ENCODE results near the gene C2CD4C.
"Not testable (repeated sequence)": the region's sequence is repeated elsewhere in the genome, so short reads cannot be mapped to it uniquely, and the experiment has no call there.

The C2CD4C gene

DNA sequence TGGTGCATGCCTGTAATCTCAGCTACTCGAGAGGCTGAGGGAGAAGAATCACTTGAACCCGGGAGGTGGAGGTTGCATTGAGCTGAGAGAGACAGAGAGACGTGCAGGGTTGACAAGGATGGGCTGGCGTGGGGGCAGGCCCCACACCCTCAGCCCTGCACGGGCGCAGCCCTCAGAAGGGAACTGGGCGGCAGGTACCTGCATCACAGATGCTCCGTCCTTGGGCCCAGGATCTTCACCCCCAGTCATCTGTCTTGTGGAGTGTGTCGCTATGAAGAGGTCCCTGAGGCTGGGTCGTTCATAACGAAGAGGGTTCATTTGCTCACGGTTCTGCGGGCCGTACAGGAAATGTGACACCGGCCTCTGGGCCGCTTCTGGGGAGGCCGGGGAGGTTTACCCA, 20.3 kb downstream of the C2CD4C start:
- TF ChIP-seq, protein P1, sequence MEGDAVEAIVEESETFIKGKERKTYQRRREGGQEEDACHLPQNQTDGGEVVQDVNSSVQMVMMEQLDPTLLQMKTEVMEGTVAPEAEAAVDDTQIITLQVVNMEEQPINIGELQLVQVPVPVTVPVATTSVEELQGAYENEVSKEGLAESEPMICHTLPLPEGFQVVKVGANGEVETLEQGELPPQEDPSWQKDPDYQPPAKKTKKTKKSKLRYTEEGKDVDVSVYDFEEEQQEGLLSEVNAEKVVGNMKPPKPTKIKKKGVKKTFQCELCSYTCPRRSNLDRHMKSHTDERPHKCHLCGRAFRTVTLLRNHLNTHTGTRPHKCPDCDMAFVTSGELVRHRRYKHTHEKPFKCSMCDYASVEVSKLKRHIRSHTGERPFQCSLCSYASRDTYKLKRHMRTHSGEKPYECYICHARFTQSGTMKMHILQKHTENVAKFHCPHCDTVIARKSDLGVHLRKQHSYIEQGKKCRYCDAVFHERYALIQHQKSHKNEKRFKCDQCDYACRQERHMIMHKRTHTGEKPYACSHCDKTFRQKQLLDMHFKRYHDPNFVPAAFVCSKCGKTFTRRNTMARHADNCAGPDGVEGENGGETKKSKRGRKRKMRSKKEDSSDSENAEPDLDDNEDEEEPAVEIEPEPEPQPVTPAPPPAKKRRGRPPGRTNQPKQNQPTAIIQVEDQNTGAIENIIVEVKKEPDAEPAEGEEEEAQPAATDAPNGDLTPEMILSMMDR (IDR thresholded peaks at IDR 0.05; ENCODE audit: insufficient read depth, missing control alignments), result no peak
- no peak for DNase-seq (ENCODE audit: insufficient read length, low spot score)
- FAIRE-seq, result no peak

DNA sequence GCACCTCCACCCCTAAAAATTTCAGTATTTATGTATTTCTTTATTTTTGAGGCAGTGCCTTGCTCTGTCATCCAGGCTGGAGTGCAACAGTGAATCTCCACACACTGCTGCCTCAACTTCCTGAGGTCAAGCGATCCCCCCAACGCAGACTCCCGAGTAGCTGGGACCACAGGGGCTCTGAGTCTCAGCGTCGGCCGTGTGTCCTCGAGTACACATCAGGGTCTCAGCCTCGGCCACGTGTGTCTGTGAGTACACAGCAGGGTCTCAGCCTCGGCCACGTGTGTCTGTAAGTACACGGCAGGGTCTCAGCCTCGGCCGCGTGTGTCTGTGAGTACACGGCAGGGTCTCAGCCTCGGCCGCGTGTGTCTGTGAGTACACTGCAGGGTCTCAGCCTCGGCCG, 21.2 kb downstream of the C2CD4C start:
- TF ChIP-seq, protein P1 (IDR thresholded peaks at IDR 0.05; ENCODE audit: insufficient read depth, missing control alignments), result no peak
- DNase-seq (ENCODE audit: insufficient read length, low spot score) (no peak), FAIRE-seq (no peak)

DNA sequence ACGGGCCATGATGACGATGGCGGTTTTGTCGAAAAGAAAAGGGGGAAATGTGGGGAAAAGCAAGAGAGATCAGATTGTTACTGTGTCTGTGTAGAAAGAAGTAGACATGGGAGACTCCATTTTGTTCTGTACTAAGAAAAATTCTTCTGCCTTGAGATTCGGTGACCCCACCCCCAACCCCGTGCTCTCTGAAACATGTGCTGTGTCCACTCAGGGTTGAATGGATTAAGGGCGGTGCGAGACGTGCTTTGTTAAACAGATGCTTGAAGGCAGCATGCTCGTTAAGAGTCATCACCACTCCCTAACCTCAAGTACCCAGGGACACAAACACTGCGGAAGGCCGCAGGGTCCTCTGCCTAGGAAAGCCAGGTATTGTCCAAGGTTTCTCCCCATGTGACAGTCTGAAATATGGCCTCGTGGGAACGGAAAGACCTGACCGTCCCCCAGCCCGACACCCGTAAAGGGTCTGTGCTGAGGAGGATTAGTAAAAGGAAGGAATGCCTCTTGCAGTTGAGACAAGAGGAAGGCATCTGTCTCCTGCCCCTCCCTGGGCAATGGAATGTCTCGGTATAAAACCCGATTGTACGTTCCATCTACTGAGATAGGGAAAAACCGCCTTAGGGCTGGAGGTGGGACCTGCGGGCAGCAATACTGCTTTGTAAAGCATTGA, 22.2 kb downstream of the C2CD4C start:
- FAIRE-seq; DNase-seq (ENCODE audit: insufficient read length, low spot score): not testable (repeated sequence)

DNA sequence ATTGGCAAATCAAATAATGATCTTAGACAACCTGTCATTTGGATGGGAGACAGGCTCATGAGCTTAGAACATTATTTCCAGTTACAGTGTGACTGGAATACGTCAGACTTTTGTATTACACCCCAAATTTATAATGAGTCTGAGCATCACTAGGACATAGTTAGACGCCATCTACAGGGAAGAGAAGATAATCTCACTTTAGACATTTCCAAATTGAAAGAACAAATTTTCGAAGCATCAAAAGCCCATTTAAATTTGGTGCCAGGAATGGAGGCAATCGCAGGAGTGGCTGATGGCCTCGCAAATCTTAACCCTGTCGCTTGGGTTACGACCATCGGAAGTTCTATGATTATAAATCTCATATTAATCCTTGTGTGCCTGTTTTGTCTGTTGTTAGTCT, 22.8 kb downstream of the C2CD4C start:
- DNase-seq (ENCODE audit: insufficient read length, low spot score); FAIRE-seq: not testable (repeated sequence)

DNA sequence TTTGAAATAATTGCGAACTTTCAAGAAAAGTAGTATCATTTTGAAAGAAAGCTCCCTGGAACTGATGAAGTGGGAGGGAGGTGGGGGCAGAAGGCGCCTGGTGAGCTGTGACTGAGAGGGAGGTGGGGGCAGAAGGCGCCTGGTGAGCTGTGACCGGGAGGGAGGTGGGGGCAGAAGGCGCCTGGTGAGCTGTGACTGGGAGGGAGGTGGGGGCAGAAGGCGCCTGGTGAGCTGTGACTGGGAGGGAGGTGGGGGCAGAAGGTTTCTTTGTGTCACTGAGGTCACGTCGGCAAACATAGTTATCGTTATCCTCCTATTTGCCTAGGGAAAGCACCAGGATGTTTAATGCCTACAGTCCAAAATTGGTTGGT, 24.2 kb downstream of the C2CD4C start:
- DNase-seq (ENCODE audit: insufficient read length, low spot score) (no peak), FAIRE-seq (no peak)
- TF ChIP-seq, protein P1 (IDR thresholded peaks at IDR 0.05; ENCODE audit: insufficient read depth, missing control alignments), result no peak

- no peak for FAIRE-seq
Measured at GRCh38 chr19:383922-384798, 24.8 kb downstream of the C2CD4C start.

GRCh38 chr19:383040-383439, 25.9 kb downstream of the C2CD4C start:
- FAIRE-seq (no peak), DNase-seq (ENCODE audit: insufficient read length, low spot score) (no peak)
- TF ChIP-seq, protein P1 (IDR thresholded peaks at IDR 0.05; ENCODE audit: insufficient read depth, missing control alignments), result no peak

More at GRCh38 chr19:383922-384798, 24.8 kb downstream of the C2CD4C start:
- TF ChIP-seq, protein P1 (IDR thresholded peaks at IDR 0.05; ENCODE audit: insufficient read depth, missing control alignments), result no peak
- no peak for DNase-seq (ENCODE audit: insufficient read length, low spot score)

- FAIRE-seq; DNase-seq (ENCODE audit: insufficient read length, low spot score): not testable (repeated sequence)
Measured at GRCh38 chr19:382578-382977, 26.4 kb downstream of the C2CD4C start.

DNA sequence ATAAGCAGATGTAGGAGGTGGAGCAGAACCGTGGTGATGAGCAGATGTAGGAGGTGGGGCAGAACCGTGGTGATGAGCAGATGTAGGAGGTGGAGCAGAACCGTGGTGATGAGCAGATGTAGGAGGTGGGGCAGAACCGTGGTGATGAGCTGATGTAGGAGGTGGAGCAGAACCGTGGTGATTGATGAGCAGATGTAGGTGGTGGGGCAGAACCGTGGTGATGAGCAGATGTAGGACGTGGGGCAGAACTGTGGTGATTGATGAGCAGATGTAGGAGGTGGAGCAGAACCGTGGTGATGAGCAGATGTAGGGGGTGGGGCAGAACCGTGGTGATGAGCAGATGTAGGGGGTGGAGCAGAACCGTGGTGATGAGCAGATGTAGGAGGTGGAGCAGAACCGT, 27.0 kb downstream of the C2CD4C start:
- DNase-seq (ENCODE audit: insufficient read length, low spot score); FAIRE-seq: not testable (repeated sequence)

- not testable (repeated sequence) for FAIRE-seq; DNase-seq (ENCODE audit: insufficient read length, low spot score)
Measured at GRCh38 chr19:380618-381219, 28.2 kb downstream of the C2CD4C start.

Measured in D721Med (cell line).